ENCODE data around the gene FFAR4.
"Not testable (repeated sequence)": the region's sequence is repeated elsewhere in the genome, so short reads cannot be mapped to it uniquely, and the experiment has no call there.

FFAR4 gene

GRCh38 chr10:93566435-93567276, at the start of gene FFAR4:
FFAR4 (plus strand) TSS chr10:93566665; CDS start chr10:93566721, 56 bp downstream.
- H3K4me3 ChIP-seq (ENCODE audit: low read length) = peak within 1 kb of the TSS; percentile 12
- DNase-seq (ENCODE audit: low read depth) = no peak
- no peak for TF ChIP-seq CTCF (conservative IDR thresholded peaks at IDR 0.05; ENCODE audit: low read depth, low read length)

GRCh38 chr10:93518531-93518930, 47.9 kb upstream of the FFAR4 start:
- TF ChIP-seq CTCF (conservative IDR thresholded peaks at IDR 0.05; ENCODE audit: low read depth, low read length) = no peak
- H3K4me3 ChIP-seq (ENCODE audit: low read length) = no peak overlapping the region
- DNase-seq (ENCODE audit: low read depth) = no peak

- H3K4me3 ChIP-seq (ENCODE audit: low read length) = no peak overlapping the region
- DNase-seq (ENCODE audit: low read depth) = no peak
- no peak for TF ChIP-seq CTCF (conservative IDR thresholded peaks at IDR 0.05; ENCODE audit: low read depth, low read length)
Observed at GRCh38 chr10:93535293-93535692, 31.2 kb upstream of the FFAR4 start.

GRCh38 chr10:93540871-93541270, 25.6 kb upstream of the FFAR4 start:
- not testable (repeated sequence) for H3K4me3 ChIP-seq (ENCODE audit: low read length); DNase-seq (ENCODE audit: low read depth)

GRCh38 chr10:93541402-93542357, 24.8 kb upstream of the FFAR4 start:
- no peak for DNase-seq (ENCODE audit: low read depth)
- peak; percentile 94 for TF ChIP-seq CTCF (conservative IDR thresholded peaks at IDR 0.05; ENCODE audit: low read depth, low read length)
- H3K4me3 ChIP-seq (ENCODE audit: low read length) = peak overlapping the region; percentile 1

GRCh38 chr10:93542358-93542791, 24.1 kb upstream of the FFAR4 start:
- no peak for TF ChIP-seq CTCF (conservative IDR thresholded peaks at IDR 0.05; ENCODE audit: low read depth, low read length)
- DNase-seq (ENCODE audit: low read depth) = no peak
- H3K4me3 ChIP-seq (ENCODE audit: low read length) = peak overlapping the region; percentile 1

GRCh38 chr10:93546995-93547394, 19.5 kb upstream of the FFAR4 start:
- not testable (repeated sequence) for H3K4me3 ChIP-seq (ENCODE audit: low read length); DNase-seq (ENCODE audit: low read depth)

All from retinal pigment epithelial cell (primary cell).